GM12878 (cell line): ENCODE measurements around the gene PLGRKT. TPM values are rescaled to one million over a fixed set of nuclear protein-coding genes. Genes with fewer than 3 reads are reported as not detected.

Source experiments
- ATAC-seq: fragments of 200-7000 bp; cut with Tn5 transposase; 3 replicates; pipeline ENCODE4 v1.9.1; 2020; ENCODE audit warnings: mild to moderate bottlenecking, moderate library complexity
- BruUV-seq: library from RNA; stranded (reverse); fragments of 400-500 nt; replicated peaks from 2 replicates; lab custom pipeline; 2021; lab: Mats Ljungman, UMichigan
- CTCF ChIA-PET: fragments of 300-600 bp; sonication (Branson Sonifier 250); formaldehyde crosslinking; extraction: SDS; loops from one replicate; lab custom pipeline; 2021; ENCODE audit warnings: inconsistent platforms; lab: Yijun Ruan, JAX
- POLR2A ChIA-PET: fragments of 350-600 bp; formaldehyde crosslinking; extraction: SDS; loops from one replicate; lab custom pipeline; 2021; ENCODE audit warnings: inconsistent platforms; lab: Charles Lee
- RAD21 ChIA-PET: fragments of 300-600 bp; sonication (Branson Sonifier 250); formaldehyde crosslinking; loops from one replicate; lab custom pipeline; 2023; ENCODE audit warnings: antibody characterized with exemption; ENCODE audit not compliant: unreplicated experiment; lab: Charles Lee
- SMC1A ChIA-PET: fragments of 300-600 bp; sonication (Branson Sonifier 250); formaldehyde crosslinking; loops from one replicate; lab custom pipeline; 2023; ENCODE audit not compliant: unreplicated experiment, uncharacterized antibody; lab: Charles Lee
- DNase-seq: peaks from one replicate; pipeline ENCODE4 v3.0.0-alpha.2; 2011; ENCODE audit warnings: low read depth, low spot score
- FAIRE-seq: peaks from 3 replicates; lab custom pipeline; 2011; peaks lifted over from hg19 to GRCh38; lab: Jason Lieb, UNC
- H2AFZ ChIP-seq: 2 replicates; pipeline ENCODE4 v1.6.0; 2011; ENCODE audit warnings: low read depth, low read length, control low read depth; ENCODE audit not compliant: control insufficient read depth
- H3K27ac ChIP-seq: 2 replicates; pipeline ENCODE4 v1.5.1; 2011; ENCODE audit warnings: control low read depth; ENCODE audit not compliant: control insufficient read depth, insufficient read depth
- H3K27me3 ChIP-seq, 2 experiments: replicated peaks in 1 of 2; 2 replicates each; pipeline versions ENCODE4 v1.6.0 to v1.6.1; 2011; ENCODE audit warnings: low read length in 1 of 2; ENCODE audit not compliant: control insufficient read depth in 2 of 2, insufficient read depth in 2 of 2
- H3K36me3 ChIP-seq, 2 experiments: 2 replicates each; pipeline ENCODE4 v1.5.1; 2011; ENCODE audit warnings: low read length in 1 of 2; ENCODE audit not compliant: control insufficient read depth in 2 of 2, insufficient read depth in 2 of 2
- H3K4me1 ChIP-seq: 2 replicates; pipeline ENCODE4 v1.6.1; 2011; ENCODE audit warnings: mild to moderate bottlenecking, low read length, moderate library complexity, mixed read lengths; ENCODE audit not compliant: control insufficient read depth, insufficient read depth
- H3K4me2 ChIP-seq: 2 replicates; pipeline ENCODE4 v1.6.0; 2011; ENCODE audit warnings: control low read depth; ENCODE audit not compliant: control insufficient read depth, insufficient read depth
- H3K4me3 ChIP-seq: fragments of 200-600 bp; sonication (generic); 2 replicates; pipeline ENCODE4 v1.5.1; 2016
- H3K79me2 ChIP-seq: 2 replicates; pipeline ENCODE4 v1.6.0; 2011; ENCODE audit warnings: low read length; ENCODE audit not compliant: control insufficient read depth, insufficient read depth
- H3K9ac ChIP-seq: 2 replicates; pipeline ENCODE4 v1.8.0; 2011; ENCODE audit warnings: low read length, control low read depth, mixed read lengths; ENCODE audit not compliant: control insufficient read depth, insufficient read depth
- H3K9me3 ChIP-seq: replicated peaks from 3 replicates; pipeline ENCODE4 v1.5.1; 2011; ENCODE audit warnings: mild to moderate bottlenecking, low read length; ENCODE audit not compliant: control insufficient read depth, insufficient read depth
- H4K20me1 ChIP-seq: 2 replicates; pipeline ENCODE4 v1.6.0; 2011; ENCODE audit not compliant: control insufficient read depth, insufficient read depth
- DPF2 ChIP-seq: fragments of 450-650 bp; IDR thresholded peaks from 2 replicates; pipeline ENCODE4 v1.6.1; 2017; ENCODE audit warnings: mild to moderate bottlenecking
- EED ChIP-seq: sonication (generic); IDR thresholded peaks from 2 replicates; pipeline ENCODE4 v1.6.1; 2016; ENCODE audit warnings: antibody characterized with exemption, low read depth
- GATAD2B ChIP-seq: fragments of 450-650 bp; conservative IDR thresholded peaks from 2 replicates; pipeline ENCODE4 v1.6.1; 2017; ENCODE audit warnings: low read depth, mild to moderate bottlenecking, moderate library complexity
- HCFC1 ChIP-seq: fragments of 150-350 bp; IDR thresholded peaks from 2 replicates; pipeline ENCODE4 v1.6.1; 2014; ENCODE audit warnings: low read length
- IKZF1 ChIP-seq: fragments of 450-650 bp; conservative IDR thresholded peaks from 2 replicates; pipeline ENCODE4 v1.6.1; 2017; ENCODE audit warnings: antibody characterized with exemption, mild to moderate bottlenecking
- IKZF2 ChIP-seq, 2 experiments: fragments of 450-650 bp; IDR thresholded peaks; 2 replicates each; pipeline ENCODE4 v1.6.1; 2017; ENCODE audit warnings: mild to moderate bottlenecking in 2 of 2, moderate library complexity in 2 of 2
- KDM1A ChIP-seq: fragments of 200-600 bp; sonication (generic); IDR thresholded peaks from 2 replicates; pipeline ENCODE4 v1.6.1; 2016; ENCODE audit warnings: borderline replicate concordance
- MLLT1 ChIP-seq: fragments of 450-650 bp; IDR thresholded peaks from 2 replicates; pipeline ENCODE4 v1.6.1; 2016; ENCODE audit warnings: mild to moderate bottlenecking
- MYC ChIP-seq: IDR thresholded peaks from 2 replicates; pipeline ENCODE4 v1.6.1; 2011; ENCODE audit warnings: mild to moderate bottlenecking, low read length, moderate library complexity, inconsistent platforms; ENCODE audit not compliant: insufficient read depth, insufficient replicate concordance, insufficient read length, severe bottlenecking
- NFYB ChIP-seq: IDR thresholded peaks from 2 replicates; pipeline ENCODE4 v1.6.1; 2011; ENCODE audit warnings: low read depth, mild to moderate bottlenecking, low read length, improper control_type of control experiment, moderate library complexity; ENCODE audit not compliant: insufficient read depth
- NKRF ChIP-seq: fragments of 450-650 bp; conservative IDR thresholded peaks from 2 replicates; pipeline ENCODE4 v1.6.1; 2017; ENCODE audit warnings: mild to moderate bottlenecking, moderate library complexity
- PKNOX1 ChIP-seq: fragments of 450-650 bp; IDR thresholded peaks from 2 replicates; pipeline ENCODE4 v1.6.1; 2016; ENCODE audit warnings: mild to moderate bottlenecking
- POLR2A ChIP-seq: IDR thresholded peaks from 2 replicates; pipeline ENCODE4 v1.6.1; 2011; ENCODE audit warnings: low read depth, mild to moderate bottlenecking, low read length
- REST ChIP-seq: IDR thresholded peaks from 2 replicates; pipeline ENCODE4 v1.6.1; 2012; ENCODE audit warnings: mild to moderate bottlenecking, low read depth, low read length
- SMC3 ChIP-seq: IDR thresholded peaks from 2 replicates; pipeline ENCODE4 v1.6.1; 2011; ENCODE audit warnings: low read length, improper control_type of control experiment, borderline replicate concordance
- ZNF207 ChIP-seq: fragments of 450-650 bp; IDR thresholded peaks from 2 replicates; pipeline ENCODE4 v1.6.1; 2014; ENCODE audit warnings: antibody characterized with exemption, mild to moderate bottlenecking, borderline replicate concordance
- ZNF384 ChIP-seq: IDR thresholded peaks from 2 replicates; pipeline ENCODE4 v1.6.1; 2012; ENCODE audit warnings: low read depth, mild to moderate bottlenecking, low read length, improper control_type of control experiment, borderline replicate concordance
- WGBS: methylation state at CpG from one replicate; pipeline ENCODE4 v1.1.6; 2016; ENCODE audit warnings: low lambda C conversion rate; ENCODE audit not compliant: insufficient replicate concordance, insufficient coverage; ENCODE audit errors: missing lambda C conversion rate; 5-methylcytosine and 5-hydroxymethylcytosine counted together
- in situ Hi-C: fragments of 300-500 bp; cut with MboI; formaldehyde crosslinking; loops from 9 replicates; pipeline ENCODE4 v1.14.3; 2018; ENCODE audit warnings: mixed read lengths
- intact Hi-C: fragments of 100-400 bp; cut with micrococcal nuclease; formaldehyde crosslinking; loops from one replicate; pipeline ENCODE4 v1.14.2; 2022; ENCODE audit not compliant: unreplicated experiment
- polyA plus RNA-seq, 11 experiments: library from polyadenylated mRNA; depleted of rRNA in 4 of 11; unstranded in 6 of 11; stranded (reverse) in 5 of 11; fragments of >200 nt; fragmentation: Nextera tagmentation in 4 of 11; fragmentation: Illumina TruSeq in 1 of 11; extraction: Ambion mirVana in 4 of 11; extraction: Trizol in 1 of 11; gene quantifications; 1 replicate in 1 of 11; 2 replicates in 10 of 11; pipeline versions ENCODE4 v1.2.1 to v1.2.3, GENCODE V29; 2011 to 2016; ENCODE audit warnings: inconsistent platforms in 2 of 11, missing spikeins in 2 of 11, low read depth in 1 of 11
- total RNA-seq, 4 experiments: library from RNA; depleted of rRNA in 3 of 4; stranded (reverse); fragments of >200 nt in 3 of 4; fragmentation: Illumina TruSeq in 1 of 4; extraction: Trizol in 1 of 4; gene quantifications; 2 replicates each; pipeline versions ENCODE4 v1.2.1 to v1.2.3, GENCODE V29; 2013 to 2021

Gene PLGRKT
- total and polyA plus RNA-seq, 10 of the 15 experiments (the other 5 are each of a cell fraction or from before 2014, with no cell fraction given) = 25.2 to 72.3 (median 38.4) TPM

- Histone ChIP-seq H3K36me3 (peaks cover 0 to 3% of the 10 kb centered on the region in 2 experiments; a peak in 1 of 4 replicates), H3K4me1 (peaks cover 39% of the 10 kb centered on the region), H3K4me3 (peak overlapping the region; percentile 72), H3K27ac (peak overlapping the region; percentile 97), H3K9ac (peak overlapping the region; percentile 82), H3K79me2 (peaks cover 79% of the 10 kb centered on the region), H2AFZ (no peak overlapping the region; the same call in 1 of the 2 replicates), H3K27me3 (no peaks in the 10 kb centered on the region), H4K20me1 (no peaks in the 10 kb centered on the region), H3K4me2 (peak overlapping the region; percentile 97), H3K9me3 (no peaks in the 10 kb centered on the region; the same call in 2 of the 3 replicates)
- DNase-seq (no peak), ATAC-seq (peak; percentile 1; the same call in 2 of the 3 replicates), FAIRE-seq (no peak)
- ChIA-PET RAD21 (interaction anchor here (0.8 to 2.6 kb wide), 7 partner anchors 60 to 137 kb away, joined by 3 to 16 read pairs (median 4); no protein-coding TSS in a partner anchor), POLR2A (interaction anchor here (0.6 to 1.5 kb wide), 7 partner anchors 59 to 526 kb away, joined by 3 to 11 read pairs (median 4); no protein-coding TSS in a partner anchor), SMC1A (interaction anchor here (0.8 to 2.6 kb wide), 9 partner anchors 11 to 148 kb away, joined by 3 to 31 read pairs (median 5); partner anchors contain the start of gene PDCD1LG2), CTCF (interaction anchor here (1.1 to 1.8 kb wide), 3 partner anchors 66 to 144 kb away, joined by 3 to 6 read pairs (median 3); no protein-coding TSS in a partner anchor)
- BruUV-seq = no TSS peak
- in situ Hi-C loops = no loop called here
- intact Hi-C loops = loop anchor here (2.0 to 10.0 kb wide), 3 partner anchors 67 to 383 kb away; partner anchors contain the start of gene ERMP1
- 0% methylated on average over 1 of the region's 1 CpG for WGBS
- no peak for TF ChIP-seq POLR2A
- no peak for TF ChIP-seq SMC3
- TF ChIP-seq HCFC1 = no peak
- peak; percentile 24; the same call in 1 of the 2 replicates for TF ChIP-seq PKNOX1
- TF ChIP-seq IKZF1 = peak; percentile 55
- TF ChIP-seq ZNF384 = no peak
- TF ChIP-seq GATAD2B = no peak
- TF ChIP-seq KDM1A = no peak
- no peak for TF ChIP-seq MYC
- TF ChIP-seq ZNF207 = no peak
- TF ChIP-seq MLLT1 = 0 out of 2 replicates have a peak, but pooled peaks have one; percentile 16
- TF ChIP-seq DPF2 = no peak
- TF ChIP-seq NKRF = no peak
- TF ChIP-seq EED = peak; percentile 50; the same call in 1 of the 2 replicates
- TF ChIP-seq IKZF2 (IDR thresholded peaks at IDR 0.05) = peak; percentile 36 to 37; a peak in 2 of 4 replicates
- no peak for TF ChIP-seq REST
- TF ChIP-seq NFYB = no peak
These were observed 14.5 kb upstream of the PLGRKT start for GRCh38 chr9:5452286-5452609.
